ENCODE results near the gene SPRTN.
"Not testable (repeated sequence)": the region's sequence is repeated elsewhere in the genome, so short reads cannot be mapped to it uniquely, and the experiment has no call there.

The SPRTN gene

GRCh38 chr1:231337043-231337471 lies 1.0 kb upstream of the SPRTN start:
- DNase-seq, result no peak

- peak; percentile 98 for DNase-seq
Observed at GRCh38 chr1:231337472-231338269, 422 bp upstream of the SPRTN start, which contains the start of gene EXOC8. TSS of gene EXOC8 (minus strand) at chr1:231337852. CDS start at chr1:231337745, 107 bp downstream.

GRCh38 chr1:231340328-231341013 lies 2.4 kb downstream of the SPRTN start:
- DNase-seq, result no peak

- DNase-seq, result no peak
Observed at GRCh38 chr1:231347961-231348360, 9.9 kb downstream of the SPRTN start.

GRCh38 chr1:231348442-231348841 lies 10.3 kb downstream of the SPRTN start:
- DNase-seq, result no peak

- not testable (repeated sequence) for DNase-seq
Observed at GRCh38 chr1:231348856-231349255, 10.8 kb downstream of the SPRTN start.

GRCh38 chr1:231351816-231352215 lies 13.7 kb downstream of the SPRTN start:
- DNase-seq, result no peak

GRCh38 chr1:231353086-231353485 lies 15.0 kb downstream of the SPRTN start:
- no peak for DNase-seq

- no peak for DNase-seq
Observed at GRCh38 chr1:231354330-231355020, 16.4 kb downstream of the SPRTN start.

- no peak for DNase-seq
Observed at GRCh38 chr1:231355171-231355570, 17.1 kb downstream of the SPRTN start.

- no peak for DNase-seq
Observed at GRCh38 chr1:231357187-231357772, 19.2 kb downstream of the SPRTN start.

GRCh38 chr1:231357831-231358354 lies 19.8 kb downstream of the SPRTN start:
- peak; percentile 76 for DNase-seq

- no peak for DNase-seq
Observed at GRCh38 chr1:231359113-231359512, 21.0 kb downstream of the SPRTN start.

- DNase-seq, result no peak
Observed at GRCh38 chr1:231362325-231362724, 24.2 kb downstream of the SPRTN start.

GRCh38 chr1:231363624-231364023 lies 25.5 kb downstream of the SPRTN start:
- no peak for DNase-seq

GRCh38 chr1:231364192-231364591 lies 26.1 kb downstream of the SPRTN start:
- no peak for DNase-seq

GRCh38 chr1:231369282-231369681 lies 31.2 kb downstream of the SPRTN start:
- DNase-seq, result no peak

- no peak for DNase-seq
Observed at GRCh38 chr1:231372501-231372900, 34.4 kb downstream of the SPRTN start.

- DNase-seq, result no peak
Observed at GRCh38 chr1:231374394-231374793, 36.3 kb downstream of the SPRTN start.

- no peak for DNase-seq
Observed at GRCh38 chr1:231376101-231376500, 38.0 kb downstream of the SPRTN start.

- no peak for DNase-seq
Observed at GRCh38 chr1:231376875-231377549, 38.9 kb downstream of the SPRTN start.

GRCh38 chr1:231381729-231382128 lies 43.6 kb downstream of the SPRTN start:
- DNase-seq, result no peak

Measured in NCI-H69 (cell line).